ENCODE results near the gene RRAS2.
"Not testable (repeated sequence)": the region's sequence is repeated elsewhere in the genome, so short reads cannot be mapped to it uniquely, and the experiment has no call there.

Gene RRAS2

DNA sequence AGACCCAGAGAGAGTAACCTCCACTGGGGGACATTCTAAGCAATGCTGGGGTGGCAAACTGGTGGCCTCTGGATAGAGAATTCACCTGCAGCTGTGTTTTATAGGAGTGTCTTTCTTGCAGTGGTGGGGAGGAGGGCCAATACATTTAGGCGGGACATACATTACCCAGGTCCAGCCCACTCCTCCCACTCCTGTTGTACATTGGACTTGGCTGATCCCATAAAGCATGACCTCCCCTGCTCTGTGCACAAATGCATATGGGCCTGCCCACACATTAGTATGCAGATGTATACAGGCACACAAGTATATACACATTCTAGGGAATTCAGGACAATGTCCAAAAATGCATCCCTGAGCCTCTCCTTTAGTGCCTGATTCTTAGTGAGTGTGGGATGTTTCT lies 99.1 kb downstream of the RRAS2 start:
- no peaks in the 10 kb centered on the region for H3K27me3 Mint-ChIP-seq
- H3K9me3 Mint-ChIP-seq: no peaks in the 10 kb centered on the region
- H3K4me3 Mint-ChIP-seq: no peak overlapping the region
- peaks cover 16% of the 10 kb centered on the region for H3K36me3 Mint-ChIP-seq
- DNase-seq: no peak
- no peak overlapping the region for H3K27ac Mint-ChIP-seq
- CTCF ChIA-PET: no interaction called here
- H3K4me1 Mint-ChIP-seq: no peaks in the 10 kb centered on the region

DNA sequence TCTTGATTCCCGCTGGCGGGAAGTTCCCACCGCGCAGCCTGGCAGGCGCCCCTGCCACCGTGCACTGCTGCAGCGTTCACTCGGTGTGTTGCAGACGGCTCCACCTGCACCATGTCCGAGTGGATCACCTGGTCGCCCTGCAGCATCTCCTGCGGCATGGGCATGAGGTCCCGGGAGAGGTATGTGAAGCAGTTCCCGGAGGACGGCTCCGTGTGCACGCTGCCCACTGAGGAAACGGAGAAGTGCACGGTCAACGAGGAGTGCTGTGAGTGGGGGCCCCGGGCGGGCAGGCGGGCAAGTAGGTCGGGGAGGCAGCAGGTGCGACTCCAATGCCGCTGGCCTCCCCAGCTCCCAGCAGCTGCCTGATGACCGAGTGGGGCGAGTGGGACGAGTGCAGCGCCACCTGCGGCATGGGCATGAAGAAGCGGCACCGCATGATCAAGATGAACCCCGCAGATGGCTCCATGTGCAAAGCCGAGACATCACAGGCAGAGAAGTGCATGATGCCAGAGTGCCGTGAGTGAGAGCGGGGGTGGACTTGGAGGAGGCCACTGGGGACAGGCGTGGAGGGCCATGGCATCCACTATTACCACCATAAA lies 99.7 kb downstream of the RRAS2 start:
- Mint-ChIP-seq H3K4me1 (no peaks in the 10 kb centered on the region), H3K27ac (no peak overlapping the region), H3K9me3 (no peaks in the 10 kb centered on the region), H3K4me3 (no peak overlapping the region), H3K27me3 (peaks cover 5% of the 10 kb centered on the region), H3K36me3 (peaks cover 10% of the 10 kb centered on the region)
- CTCF ChIA-PET: no interaction called here
- DNase-seq: no peak

GRCh38 chr11:14258221-14258935 lies 100.6 kb downstream of the RRAS2 start:
- Mint-ChIP-seq H3K9me3 (no peaks in the 10 kb centered on the region), H3K27me3 (peaks cover 11% of the 10 kb centered on the region), H3K4me3 (no peak overlapping the region), H3K36me3 (peaks cover 5% of the 10 kb centered on the region), H3K27ac (no peak overlapping the region), H3K4me1 (no peaks in the 10 kb centered on the region)
- CTCF ChIA-PET: interaction anchor here (1.1 to 1.3 kb wide), 2 partner anchors 42 to 302 kb away, joined by 4 to 5 read pairs; no protein-coding TSS in a partner anchor
- no peak for DNase-seq

- Mint-ChIP-seq H3K27ac (no peak overlapping the region), H3K27me3 (peaks cover 17% of the 10 kb centered on the region), H3K4me3 (no peak overlapping the region), H3K9me3 (no peaks in the 10 kb centered on the region), H3K4me1 (no peaks in the 10 kb centered on the region), H3K36me3 (no peaks in the 10 kb centered on the region)
- DNase-seq: no peak
- CTCF ChIA-PET: no interaction called here
Observed at GRCh38 chr11:14255238-14255534, 103.8 kb downstream of the RRAS2 start.

DNA sequence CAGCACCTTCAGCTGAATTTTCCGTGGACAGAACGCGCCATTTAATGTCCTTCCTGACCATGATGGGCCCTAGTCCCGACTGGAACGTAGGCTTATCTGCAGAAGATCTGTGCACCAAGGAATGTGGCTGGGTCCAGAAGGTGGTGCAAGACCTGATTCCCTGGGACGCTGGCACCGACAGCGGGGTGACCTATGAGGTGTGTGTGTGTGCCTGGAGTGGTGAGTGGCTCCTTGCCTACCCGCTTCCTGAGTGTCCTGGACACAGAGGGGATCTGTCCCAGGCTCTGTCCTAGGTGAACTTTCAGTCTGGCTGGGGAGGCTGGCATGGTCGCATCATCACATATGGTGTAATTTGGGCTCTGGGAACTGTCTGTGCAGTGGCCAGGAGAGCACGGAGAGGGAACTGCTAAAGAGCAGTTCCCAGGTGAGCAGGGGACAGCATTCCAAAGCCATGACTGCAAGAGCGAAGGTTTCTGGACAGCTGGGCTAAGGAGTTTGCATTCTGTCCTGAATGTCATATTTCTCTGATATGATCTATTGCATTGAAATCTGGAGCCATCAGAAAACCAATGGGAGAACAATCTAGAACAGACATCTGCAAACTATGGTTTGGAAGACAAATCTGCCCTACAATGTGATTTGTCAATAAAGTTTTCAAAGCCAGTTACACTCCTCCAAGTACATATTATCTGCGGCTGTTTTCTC lies 104.3 kb downstream of the RRAS2 start:
- CTCF ChIA-PET: interaction anchor here (1.0 kb wide), 1 partner anchor 106 kb away, joined by 3 read pairs; no protein-coding TSS in a partner anchor
- no peaks in the 10 kb centered on the region for H3K4me1 Mint-ChIP-seq
- no peak overlapping the region for H3K27ac Mint-ChIP-seq
- H3K4me3 Mint-ChIP-seq: no peak overlapping the region
- no peaks in the 10 kb centered on the region for H3K36me3 Mint-ChIP-seq
- peaks cover 17% of the 10 kb centered on the region for H3K27me3 Mint-ChIP-seq
- H3K9me3 Mint-ChIP-seq: no peaks in the 10 kb centered on the region
- no peak for DNase-seq

- Mint-ChIP-seq H3K27ac (no peak overlapping the region), H3K36me3 (no peaks in the 10 kb centered on the region), H3K9me3 (no peaks in the 10 kb centered on the region), H3K27me3 (peaks cover 17% of the 10 kb centered on the region), H3K4me3 (no peak overlapping the region), H3K4me1 (peaks cover 8% of the 10 kb centered on the region)
- CTCF ChIA-PET: interaction anchor here (0.9 to 4.6 kb wide), 5 partner anchors 9 to 481 kb away, joined by 3 to 28 read pairs (median 4); no protein-coding TSS in a partner anchor
- DNase-seq: no peak
Observed at GRCh38 chr11:14253840-14254239, 105.1 kb downstream of the RRAS2 start.

GRCh38 chr11:14253421-14253820 lies 105.6 kb downstream of the RRAS2 start:
- DNase-seq: no peak
- CTCF ChIA-PET: interaction anchor here (0.9 to 4.6 kb wide), 6 partner anchors 8 to 481 kb away, joined by 3 to 28 read pairs (median 4); no protein-coding TSS in a partner anchor
- H3K27ac Mint-ChIP-seq: no peak overlapping the region
- H3K4me1 Mint-ChIP-seq: peaks cover 12% of the 10 kb centered on the region
- H3K4me3 Mint-ChIP-seq: no peak overlapping the region
- peaks cover 19% of the 10 kb centered on the region for H3K27me3 Mint-ChIP-seq
- H3K36me3 Mint-ChIP-seq: no peaks in the 10 kb centered on the region
- no peaks in the 10 kb centered on the region for H3K9me3 Mint-ChIP-seq

GRCh38 chr11:14252501-14252900 lies 106.5 kb downstream of the RRAS2 start:
- not testable (repeated sequence) for H3K36me3 Mint-ChIP-seq, DNase-seq, H3K27ac Mint-ChIP-seq, H3K4me3 Mint-ChIP-seq, H3K9me3 Mint-ChIP-seq
- CTCF ChIA-PET: interaction anchor here (0.8 to 4.6 kb wide), 5 partner anchors 7 to 480 kb away, joined by 3 to 28 read pairs (median 4); no protein-coding TSS in a partner anchor
- peaks cover 27% of the 10 kb centered on the region for H3K27me3 Mint-ChIP-seq
- H3K4me1 Mint-ChIP-seq: peaks cover 22% of the 10 kb centered on the region

DNA sequence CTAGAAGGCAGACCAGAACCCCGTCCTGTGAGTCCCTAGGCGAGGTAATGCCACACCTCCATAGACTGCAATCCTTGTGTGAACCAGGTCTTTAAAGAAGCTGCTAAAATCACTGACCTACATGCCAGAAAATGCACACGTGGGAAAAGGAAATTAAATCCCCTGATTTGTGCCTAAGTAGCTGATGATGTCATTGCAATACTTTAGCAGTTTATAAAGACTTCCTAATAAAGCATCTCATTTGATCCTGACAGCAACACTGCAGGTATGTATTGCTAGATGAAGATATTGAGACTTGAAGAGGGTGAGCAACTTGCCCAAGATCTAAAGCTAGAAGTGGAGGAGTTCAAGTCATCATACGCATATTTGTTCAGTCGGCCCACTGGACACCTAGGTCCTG lies 107.2 kb downstream of the RRAS2 start:
- no peaks in the 10 kb centered on the region for H3K36me3 Mint-ChIP-seq

DNA sequence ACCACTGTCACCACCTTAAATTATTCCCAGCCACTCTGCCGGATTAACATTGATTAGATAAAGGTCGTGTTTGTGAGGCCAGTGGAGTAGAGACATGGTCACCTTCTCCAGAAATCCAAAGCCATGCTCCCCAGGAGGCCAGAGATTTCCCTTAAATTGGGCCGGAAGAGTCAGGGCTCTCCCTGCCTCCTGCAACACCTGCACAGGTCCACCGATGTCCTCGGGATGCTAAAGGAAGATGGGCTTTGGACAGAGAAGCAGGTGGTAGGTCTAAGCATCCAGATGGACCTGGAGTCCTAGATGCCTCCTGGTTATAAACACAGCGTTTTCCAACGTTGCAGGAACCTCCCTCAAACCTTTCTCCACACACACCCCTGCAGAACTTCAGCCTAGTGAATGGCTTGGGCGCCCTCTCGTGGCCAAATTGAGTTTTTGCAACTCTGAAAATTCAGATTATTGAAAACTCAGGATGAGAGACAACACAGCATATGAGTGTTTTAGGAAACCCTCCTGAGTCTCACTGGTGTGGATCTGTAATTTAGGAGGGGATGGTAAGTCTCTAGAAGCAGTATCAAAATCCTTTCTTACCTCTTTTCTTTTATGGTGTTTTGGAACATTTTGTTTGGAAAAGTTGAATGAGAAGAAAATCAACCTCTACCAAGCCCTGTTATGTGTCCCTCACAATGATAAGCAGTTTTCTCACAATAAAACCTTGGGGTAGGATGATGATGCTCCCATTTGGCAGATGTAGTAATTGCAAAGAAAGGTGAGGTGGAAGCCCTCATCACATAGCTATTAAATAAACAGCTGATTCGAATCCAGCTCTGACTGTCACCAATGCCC lies 109.6 kb downstream of the RRAS2 start:
- Mint-ChIP-seq H3K4me3 (peak overlapping the region; percentile 29), H3K4me1 (peaks cover 24% of the 10 kb centered on the region), H3K36me3 (no peaks in the 10 kb centered on the region), H3K27ac (no peak overlapping the region), H3K27me3 (peaks cover 29% of the 10 kb centered on the region), H3K9me3 (no peaks in the 10 kb centered on the region)
- CTCF ChIA-PET: interaction anchor here (0.6 to 4.6 kb wide), 20 partner anchors 8 to 479 kb away, joined by 3 to 28 read pairs (median 6); partner anchors contain the start of gene SPON1
- peak; percentile 79 for DNase-seq

More for the DNA sequence above, 107.2 kb downstream of the RRAS2 start:
- Mint-ChIP-seq H3K9me3 (no peaks in the 10 kb centered on the region), H3K27me3 (peaks cover 27% of the 10 kb centered on the region), H3K27ac (no peak overlapping the region), H3K4me1 (peaks cover 24% of the 10 kb centered on the region), H3K4me3 (no peak overlapping the region)
- CTCF ChIA-PET: interaction anchor here (1.1 to 4.6 kb wide), 6 partner anchors 11 to 479 kb away, joined by 3 to 28 read pairs (median 10); partner anchors contain the start of gene SPON1
- no peak for DNase-seq

GRCh38 chr11:14248580-14248981 lies 110.4 kb downstream of the RRAS2 start:
- H3K27ac Mint-ChIP-seq: no peak overlapping the region
- H3K4me1 Mint-ChIP-seq: peaks cover 24% of the 10 kb centered on the region
- CTCF ChIA-PET: interaction anchor here (1.0 to 2.6 kb wide), 7 partner anchors 100 to 479 kb away, joined by 4 to 14 read pairs (median 10); no protein-coding TSS in a partner anchor
- H3K9me3 Mint-ChIP-seq: no peaks in the 10 kb centered on the region
- H3K36me3 Mint-ChIP-seq: no peaks in the 10 kb centered on the region
- peak; percentile 54 for DNase-seq
- peak overlapping the region; percentile 29 for H3K4me3 Mint-ChIP-seq
- peaks cover 28% of the 10 kb centered on the region for H3K27me3 Mint-ChIP-seq

GRCh38 chr11:14245444-14245843 lies 113.5 kb downstream of the RRAS2 start:
- H3K9me3 Mint-ChIP-seq: no peaks in the 10 kb centered on the region
- CTCF ChIA-PET: interaction anchor here (1.5 to 1.6 kb wide), 3 partner anchors 8 to 291 kb away, joined by 3 to 5 read pairs (median 4); no protein-coding TSS in a partner anchor
- peaks cover 24% of the 10 kb centered on the region for H3K4me1 Mint-ChIP-seq
- H3K27ac Mint-ChIP-seq: no peak overlapping the region
- no peaks in the 10 kb centered on the region for H3K36me3 Mint-ChIP-seq
- H3K27me3 Mint-ChIP-seq: peaks cover 32% of the 10 kb centered on the region
- H3K4me3 Mint-ChIP-seq: no peak overlapping the region
- DNase-seq: no peak

- H3K27ac Mint-ChIP-seq: no peak overlapping the region
- no peaks in the 10 kb centered on the region for H3K9me3 Mint-ChIP-seq
- H3K36me3 Mint-ChIP-seq: no peaks in the 10 kb centered on the region
- H3K27me3 Mint-ChIP-seq: peaks cover 32% of the 10 kb centered on the region
- CTCF ChIA-PET: interaction anchor here (1.1 to 1.6 kb wide), 4 partner anchors 9 to 290 kb away, joined by 3 to 5 read pairs (median 4); no protein-coding TSS in a partner anchor
- no peak for DNase-seq
- no peak overlapping the region for H3K4me3 Mint-ChIP-seq
- peaks cover 24% of the 10 kb centered on the region for H3K4me1 Mint-ChIP-seq
Observed at GRCh38 chr11:14244926-14245325, 114.1 kb downstream of the RRAS2 start.

Measured in activated naive CD4-positive, alpha-beta T cell treated with anti-CD3 and anti-CD28 coated beads, Interleukin-2, amount 10 ng/mL, durations not matched to agents 7 days and 5 days (primary cell).